K562 (cell line): ENCODE results near the gene SACM1L. TPM values are rescaled to one million over a fixed set of nuclear protein-coding genes. Genes with fewer than 3 reads are reported as not detected.

Source experiments
- ADNP ChIP-seq: fragments of 200-800 bp; sonication (Bioruptor generic); IDR thresholded peaks from 2 replicates; pipeline ENCODE4 v1.6.1; 2016; ENCODE audit warnings: missing genetic modification characterization, missing compliant biosample characterization
- BRD9 ChIP-seq: fragments of 450-650 bp; IDR thresholded peaks from 2 replicates; pipeline ENCODE4 v1.6.1; 2018; ENCODE audit warnings: low read depth; ENCODE audit not compliant: partially characterized antibody
- FUS ChIP-seq: fragments of 200-400 bp; formaldehyde crosslinking; optimal IDR thresholded peaks from 2 replicates; pipeline ENCODE3; 2017; ENCODE audit warnings: low read depth, low read length
- GTF2E2 ChIP-seq: fragments of 200-800 bp; sonication (Bioruptor generic); IDR thresholded peaks from 2 replicates; pipeline ENCODE4 v1.6.1; 2016; ENCODE audit warnings: missing genetic modification characterization, missing compliant biosample characterization
- HOXB6 ChIP-seq: fragments of 250-450 bp; sonication (Bioruptor Pico); IDR thresholded peaks from 2 replicates; pipeline ENCODE4 v1.5.1; 2022; ENCODE audit warnings: mild to moderate bottlenecking, borderline replicate concordance
- MAFG ChIP-seq: fragments of 450-650 bp; conservative IDR thresholded peaks from 2 replicates; pipeline ENCODE4 v1.6.1; 2016; ENCODE audit warnings: missing genetic modification characterization, missing compliant biosample characterization
- MAZ ChIP-seq, 2 experiments: fragments of 450-650 bp in 1 of 2; sonication (generic) in 1 of 2; formaldehyde crosslinking; IDR thresholded peaks in 1 of 2; conservative IDR thresholded peaks in 1 of 2; 2 replicates each; pipeline versions ENCODE4 v1.4.0 to v1.5.0; 2020; ENCODE audit warnings: mild to moderate bottlenecking in 1 of 2, missing genetic modification reagents in 1 of 2
- SIX5 ChIP-seq, 2 experiments: IDR thresholded peaks; 2 replicates each; pipeline ENCODE4 v1.6.1; 2011; ENCODE audit warnings: low read length in 2 of 2, borderline replicate concordance in 1 of 2, low read depth in 1 of 2, mild to moderate bottlenecking in 1 of 2, moderate library complexity in 1 of 2; ENCODE audit not compliant: insufficient read depth in 1 of 2
- ZNF133 ChIP-seq: fragments of 250-450 bp; sonication (Bioruptor Pico); IDR thresholded peaks from 2 replicates; pipeline ENCODE4 v1.4.0; 2020; ENCODE audit warnings: mild to moderate bottlenecking
- ZNF316 ChIP-seq: fragments of 450-650 bp; IDR thresholded peaks from 2 replicates; pipeline ENCODE4 v1.6.1; 2016
- ZNF444 ChIP-seq: fragments of 250-450 bp; sonication (Bioruptor Pico); IDR thresholded peaks from 2 replicates; pipeline ENCODE4 v1.4.0; 2020; ENCODE audit warnings: mild to moderate bottlenecking, moderate library complexity
- polyA plus RNA-seq, 8 experiments: library from polyadenylated mRNA; depleted of rRNA in 4 of 8; stranded (reverse) in 5 of 8; unstranded in 3 of 8; fragments of >200 nt; fragmentation: Nextera tagmentation in 2 of 8; fragmentation: Illumina TruSeq in 1 of 8; extraction: Ambion mirVana in 2 of 8; extraction: Trizol in 1 of 8; gene quantifications; 2 replicates each; pipeline versions ENCODE4 v1.2.1 to v1.2.3, GENCODE V29; 2011 to 2014; ENCODE audit warnings: inconsistent platforms in 1 of 8, missing spikeins in 1 of 8
- total RNA-seq, 7 experiments: library from RNA; depleted of rRNA in 6 of 7; stranded (reverse); fragments of >200 nt in 6 of 7; fragmentation: Illumina TruSeq in 2 of 7; extraction: Trizol in 2 of 7; gene quantifications; 2 replicates each; pipeline versions ENCODE4 v1.2.1 to v1.2.3, GENCODE V29; 2011 to 2021; ENCODE audit warnings: low replicate concordance in 1 of 7
- TF ChIP-seq, protein P1 (sequence below): fragments of 250-450 bp; sonication (Bioruptor Pico); IDR thresholded peaks from 2 replicates; pipeline ENCODE4 v1.5.0; 2020; ENCODE audit warnings: mild to moderate bottlenecking, borderline replicate concordance
- TF ChIP-seq, protein P2 (sequence below), 2 experiments: IDR thresholded peaks; 2 replicates each; pipeline ENCODE4 v1.6.1; 2011; ENCODE audit warnings: borderline replicate concordance in 1 of 2, control low read depth in 1 of 2, low read depth in 1 of 2, low read length in 1 of 2, mild to moderate bottlenecking in 1 of 2, mixed read lengths in 1 of 2, moderate library complexity in 1 of 2; ENCODE audit not compliant: insufficient read depth in 1 of 2, insufficient read length in 1 of 2, poor library complexity in 1 of 2, severe bottlenecking in 1 of 2; ENCODE audit errors: extremely low read depth in 1 of 2

Gene SACM1L
- total and polyA plus RNA-seq, 9 of the 15 experiments (the other 6 are each of a cell fraction or from before 2014, with no cell fraction given), result 25.7 to 67.2 (median 40.3) TPM

DNA sequence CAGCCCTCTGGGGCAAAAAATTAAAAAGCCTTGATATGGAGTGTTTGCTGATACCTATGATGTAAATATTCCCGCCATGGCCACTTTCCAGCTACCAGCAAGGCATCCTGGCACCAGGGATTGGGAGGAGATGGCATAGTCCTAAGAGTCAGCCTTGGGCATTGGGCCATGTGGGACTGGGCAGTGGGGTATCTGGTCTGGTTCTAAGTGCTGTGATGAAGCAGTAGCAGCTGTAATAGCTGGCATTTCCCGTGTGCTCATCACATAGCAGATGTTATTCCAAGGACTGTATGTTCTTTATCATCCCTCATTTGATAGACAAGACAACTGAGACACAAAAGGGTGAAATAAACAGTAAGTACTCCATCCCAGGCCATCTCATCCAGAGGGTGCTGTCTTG, 6.9 kb upstream of the SACM1L start (continued):
- no peak for TF ChIP-seq FUS
- TF ChIP-seq MAZ (CRISPR knock-in tag; conservative IDR thresholded peaks at IDR 0.05 in 1 of 2, IDR thresholded peaks at IDR 0.05 in 1 of 2), result no peak
- no peak for TF ChIP-seq ZNF133 (CRISPR knock-in tag)
- TF ChIP-seq, protein P1, sequence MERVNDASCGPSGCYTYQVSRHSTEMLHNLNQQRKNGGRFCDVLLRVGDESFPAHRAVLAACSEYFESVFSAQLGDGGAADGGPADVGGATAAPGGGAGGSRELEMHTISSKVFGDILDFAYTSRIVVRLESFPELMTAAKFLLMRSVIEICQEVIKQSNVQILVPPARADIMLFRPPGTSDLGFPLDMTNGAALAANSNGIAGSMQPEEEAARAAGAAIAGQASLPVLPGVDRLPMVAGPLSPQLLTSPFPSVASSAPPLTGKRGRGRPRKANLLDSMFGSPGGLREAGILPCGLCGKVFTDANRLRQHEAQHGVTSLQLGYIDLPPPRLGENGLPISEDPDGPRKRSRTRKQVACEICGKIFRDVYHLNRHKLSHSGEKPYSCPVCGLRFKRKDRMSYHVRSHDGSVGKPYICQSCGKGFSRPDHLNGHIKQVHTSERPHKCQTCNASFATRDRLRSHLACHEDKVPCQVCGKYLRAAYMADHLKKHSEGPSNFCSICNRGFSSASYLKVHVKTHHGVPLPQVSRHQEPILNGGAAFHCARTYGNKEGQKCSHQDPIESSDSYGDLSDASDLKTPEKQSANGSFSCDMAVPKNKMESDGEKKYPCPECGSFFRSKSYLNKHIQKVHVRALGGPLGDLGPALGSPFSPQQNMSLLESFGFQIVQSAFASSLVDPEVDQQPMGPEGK (CRISPR knock-in tag), result no peak
- no peak for TF ChIP-seq HOXB6 (CRISPR knock-in tag)
- TF ChIP-seq ZNF444 (CRISPR knock-in tag), result no peak
- TF ChIP-seq, protein P2, sequence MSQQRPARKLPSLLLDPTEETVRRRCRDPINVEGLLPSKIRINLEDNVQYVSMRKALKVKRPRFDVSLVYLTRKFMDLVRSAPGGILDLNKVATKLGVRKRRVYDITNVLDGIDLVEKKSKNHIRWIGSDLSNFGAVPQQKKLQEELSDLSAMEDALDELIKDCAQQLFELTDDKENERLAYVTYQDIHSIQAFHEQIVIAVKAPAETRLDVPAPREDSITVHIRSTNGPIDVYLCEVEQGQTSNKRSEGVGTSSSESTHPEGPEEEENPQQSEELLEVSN (IDR thresholded peaks at IDR 0.05; ENCODE audit: borderline replicate concordance in 1 of 2, extremely low read depth in 1 of 2, insufficient read depth in 1 of 2, insufficient read length in 1 of 2, low read depth in 1 of 2, low read length in 1 of 2, poor library complexity in 1 of 2, severe bottlenecking in 1 of 2), result no peak
- TF ChIP-seq ADNP (tag), result no peak
- no peak for TF ChIP-seq BRD9
- no peak for TF ChIP-seq MAFG (tag)
- TF ChIP-seq ZNF316, result no peak
- TF ChIP-seq SIX5 (IDR thresholded peaks at IDR 0.05; ENCODE audit: borderline replicate concordance in 1 of 2, insufficient read depth in 1 of 2, low read depth in 1 of 2, low read length in 2 of 2), result no peak
- no peak for TF ChIP-seq GTF2E2 (tag)
